GM12892 (cell line): ENCODE results near the gene IL19.
A peak's percentile ranks its signal among the peaks of the same experiment; 100 is the strongest.
"Not testable (repeated sequence)": the region's sequence is repeated elsewhere in the genome, so short reads cannot be mapped to it uniquely, and the experiment has no call there.

Experiments
- DNase-seq: peaks from one replicate; pipeline ENCODE4 v3.0.0; 2011; ENCODE audit not compliant: insufficient read length
- FAIRE-seq: peaks from 2 replicates; lab custom pipeline; 2011; peaks lifted over from hg19 to GRCh38; lab: Jason Lieb, UNC
- POLR2A ChIP-seq: IDR thresholded peaks from 2 replicates; pipeline ENCODE4 v1.6.1; 2011; ENCODE audit warnings: low read depth, low read length, control low read depth
- POLR2AphosphoS5 ChIP-seq: IDR thresholded peaks from 2 replicates; pipeline ENCODE4 v1.6.1; 2011; ENCODE audit warnings: low read depth, low read length, control low read depth
- TAF1 ChIP-seq: IDR thresholded peaks from 2 replicates; pipeline ENCODE4 v1.6.1; 2011; ENCODE audit warnings: low read depth, mild to moderate bottlenecking, control low read depth, low read length, borderline replicate concordance

The IL19 gene

DNA sequence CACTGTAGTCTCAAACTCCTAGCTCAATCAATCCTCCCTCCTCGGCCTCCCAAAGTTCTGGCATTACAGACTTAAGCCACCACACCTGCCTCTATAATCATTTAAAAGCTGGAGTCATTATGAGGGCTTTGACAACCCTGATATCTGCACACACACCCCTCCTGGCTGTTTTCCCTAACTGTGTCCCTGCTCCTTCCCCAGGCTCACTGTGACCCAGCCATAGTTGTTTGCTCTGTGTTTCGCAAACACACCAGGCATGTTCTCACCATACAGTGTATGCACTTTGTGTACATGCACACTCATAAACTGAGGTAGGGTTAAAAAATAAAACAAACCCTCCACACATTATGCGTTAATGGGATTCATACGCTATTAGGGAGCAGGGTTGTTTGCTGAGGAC lies 73.1 kb downstream of the IL19 start:
- TF ChIP-seq POLR2AphosphoS5 (no peak), POLR2A (no peak), TAF1 (no peak)

DNA sequence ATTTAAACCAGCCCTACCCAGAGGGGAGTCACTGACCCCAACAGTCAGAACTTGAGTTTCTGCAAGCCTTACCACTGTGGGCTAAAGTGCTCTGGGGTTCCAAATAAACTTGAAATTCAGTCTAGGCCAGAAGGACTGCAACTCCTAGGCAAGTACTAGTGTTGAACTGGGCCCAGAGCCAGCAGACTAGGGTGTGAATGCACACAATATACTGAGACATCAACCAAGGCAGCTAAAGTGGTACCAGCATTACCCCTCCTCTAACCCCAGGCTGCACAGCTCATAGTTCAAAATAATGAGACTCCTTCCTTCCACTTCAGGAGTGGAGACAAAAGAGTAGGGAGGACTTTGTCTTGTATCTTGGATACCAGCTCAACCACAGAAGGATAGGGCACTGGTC lies 75.9 kb downstream of the IL19 start:
- no peak for TF ChIP-seq POLR2AphosphoS5
- no peak for TF ChIP-seq POLR2A
- TF ChIP-seq TAF1, result no peak

More for the DNA sequence above, 73.1 kb downstream of the IL19 start:
- DNase-seq (no peak), FAIRE-seq (no peak)

DNA sequence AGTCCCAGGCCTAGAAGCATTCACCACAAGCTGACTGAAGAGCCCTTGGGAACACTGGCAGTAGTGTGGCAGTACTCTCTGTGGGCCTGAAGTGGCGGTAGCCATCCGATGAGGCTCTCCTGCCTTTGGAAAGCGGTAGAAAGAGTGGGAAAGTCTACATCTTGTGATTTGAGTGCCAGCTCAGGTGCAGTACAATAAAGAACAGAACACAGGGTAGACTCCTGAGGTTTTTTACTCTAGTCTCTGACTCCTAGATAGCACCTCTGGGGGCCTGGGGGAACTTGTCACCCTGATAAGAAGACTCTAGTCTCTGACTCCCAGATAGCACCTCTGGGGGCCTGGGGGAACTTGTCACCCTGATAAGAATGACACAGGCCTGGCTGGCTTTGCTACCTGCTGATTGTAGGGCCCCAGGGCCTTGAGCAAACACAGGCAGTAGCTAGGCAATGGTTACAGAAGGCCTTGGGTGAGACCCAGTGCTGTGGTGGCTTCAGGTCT lies 76.8 kb downstream of the IL19 start:
- FAIRE-seq (no peak), DNase-seq (no peak)
- TF ChIP-seq TAF1, result no peak
- no peak for TF ChIP-seq POLR2A
- TF ChIP-seq POLR2AphosphoS5, result no peak

More for the DNA sequence above, 75.9 kb downstream of the IL19 start:
- FAIRE-seq (no peak), DNase-seq (no peak)

DNA sequence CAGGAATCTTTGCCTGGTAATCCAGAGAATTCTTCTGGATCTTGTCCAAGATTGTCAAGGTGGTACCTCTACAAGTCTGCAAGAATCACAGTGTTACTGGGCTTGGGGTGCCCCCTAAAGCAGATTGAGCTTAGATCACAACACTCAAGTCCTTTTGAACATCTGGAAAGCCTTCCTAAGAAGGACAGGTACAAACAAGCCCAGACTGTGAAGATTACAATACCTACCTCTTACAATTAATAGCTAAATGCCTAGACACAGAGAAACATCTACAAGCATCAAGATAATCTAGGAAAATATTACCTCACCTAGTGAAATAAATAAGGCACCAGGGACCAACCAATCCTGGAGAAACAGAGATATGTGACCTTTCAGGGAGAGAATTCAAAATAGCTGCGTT lies 77.4 kb downstream of the IL19 start:
- FAIRE-seq, result no peak
- no peak for DNase-seq
- no peak for TF ChIP-seq POLR2A
- no peak for TF ChIP-seq TAF1
- no peak for TF ChIP-seq POLR2AphosphoS5

DNA sequence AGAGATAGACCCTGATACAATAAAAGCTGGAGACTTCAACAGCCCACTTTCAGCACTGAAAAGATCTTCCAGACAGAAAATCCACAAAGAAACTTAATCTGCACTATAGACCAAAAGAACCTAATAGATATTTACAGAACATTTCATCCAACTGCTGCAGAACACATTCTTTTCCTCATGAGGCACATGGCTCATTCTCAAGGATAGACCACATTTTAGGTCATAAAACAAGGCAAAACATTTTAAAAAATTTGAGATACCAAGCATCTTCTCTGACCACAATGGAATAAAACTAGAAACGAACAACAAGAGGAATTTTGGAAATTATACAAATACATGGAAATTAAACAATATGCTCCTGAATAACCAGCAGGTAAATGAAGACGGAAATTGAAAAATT lies 79.8 kb downstream of the IL19 start:
- no peak for FAIRE-seq
- no peak for TF ChIP-seq POLR2A
- TF ChIP-seq POLR2AphosphoS5, result no peak
- no peak for TF ChIP-seq TAF1

DNA sequence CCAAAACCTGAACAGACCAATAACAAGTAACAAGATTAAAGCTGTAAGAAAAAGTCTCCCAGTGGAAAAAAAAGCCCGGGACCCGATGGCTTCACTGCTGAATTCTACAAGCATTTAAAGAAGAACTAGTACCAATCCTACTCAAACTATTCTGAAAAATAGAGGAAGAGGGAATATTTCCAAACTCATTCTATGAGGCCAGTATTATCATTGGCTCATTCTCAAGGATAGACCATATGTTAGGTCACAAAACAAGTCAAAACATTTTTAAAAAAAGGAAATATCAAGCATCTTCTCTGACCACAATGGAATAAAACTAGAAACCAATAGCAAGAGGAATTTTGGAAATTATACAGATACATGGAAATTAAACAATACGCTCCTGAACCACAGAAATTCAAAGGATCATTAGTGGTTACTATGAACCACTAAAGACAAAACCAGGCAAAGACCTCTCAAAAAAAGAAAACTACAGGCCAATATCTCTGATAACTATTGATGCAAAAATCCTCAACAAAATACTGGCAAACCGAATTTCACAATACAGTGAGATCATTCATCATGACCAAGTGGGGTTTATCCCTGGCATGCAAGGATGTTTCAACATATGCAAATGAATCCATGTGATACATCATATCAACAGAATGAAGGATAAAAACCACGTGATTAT lies 80.9 kb downstream of the IL19 start:
- TF ChIP-seq POLR2AphosphoS5 (no peak), POLR2A (no peak), TAF1 (no peak)
- DNase-seq, result no peak
- FAIRE-seq, result no peak

More for the DNA sequence above, 79.8 kb downstream of the IL19 start:
- no peak for DNase-seq

DNA sequence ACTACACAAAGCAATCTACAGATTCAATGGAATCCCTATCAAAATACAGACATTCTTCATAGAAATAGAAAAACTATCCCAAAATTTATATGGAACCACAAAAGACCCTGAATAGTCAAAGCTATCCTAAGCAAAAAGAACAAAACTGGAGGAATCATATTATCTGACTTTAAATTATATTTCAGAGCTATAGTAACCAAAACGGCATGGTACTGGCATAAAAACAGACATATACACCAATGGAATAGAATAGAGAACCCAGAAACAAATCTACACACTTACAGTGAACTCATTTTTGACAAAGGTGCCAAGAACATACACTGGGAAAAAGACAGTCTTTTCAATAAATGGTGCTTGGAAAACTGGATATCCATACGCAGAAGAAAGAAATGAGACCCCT lies 82.1 kb downstream of the IL19 start:
- DNase-seq, FAIRE-seq: not testable (repeated sequence)

DNA sequence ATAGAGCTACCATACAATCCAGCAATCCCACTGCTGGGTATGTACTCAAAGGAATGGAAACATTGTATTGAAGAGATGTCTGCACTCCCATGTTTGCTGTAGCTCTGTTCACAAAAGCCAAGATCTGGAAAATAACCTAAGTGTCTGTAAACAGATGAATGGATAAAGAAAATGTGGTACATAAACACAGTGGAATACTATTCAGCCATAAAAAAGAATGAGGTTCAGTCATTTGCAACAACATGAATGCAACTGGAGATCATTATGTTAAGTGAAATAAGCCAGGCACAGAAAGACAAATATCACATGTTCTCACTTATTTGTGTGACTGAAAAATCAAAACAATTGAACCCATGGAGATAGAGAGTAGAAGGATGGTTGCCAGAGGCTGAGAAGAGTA lies 83.1 kb downstream of the IL19 start:
- not testable (repeated sequence) for DNase-seq, FAIRE-seq

DNA sequence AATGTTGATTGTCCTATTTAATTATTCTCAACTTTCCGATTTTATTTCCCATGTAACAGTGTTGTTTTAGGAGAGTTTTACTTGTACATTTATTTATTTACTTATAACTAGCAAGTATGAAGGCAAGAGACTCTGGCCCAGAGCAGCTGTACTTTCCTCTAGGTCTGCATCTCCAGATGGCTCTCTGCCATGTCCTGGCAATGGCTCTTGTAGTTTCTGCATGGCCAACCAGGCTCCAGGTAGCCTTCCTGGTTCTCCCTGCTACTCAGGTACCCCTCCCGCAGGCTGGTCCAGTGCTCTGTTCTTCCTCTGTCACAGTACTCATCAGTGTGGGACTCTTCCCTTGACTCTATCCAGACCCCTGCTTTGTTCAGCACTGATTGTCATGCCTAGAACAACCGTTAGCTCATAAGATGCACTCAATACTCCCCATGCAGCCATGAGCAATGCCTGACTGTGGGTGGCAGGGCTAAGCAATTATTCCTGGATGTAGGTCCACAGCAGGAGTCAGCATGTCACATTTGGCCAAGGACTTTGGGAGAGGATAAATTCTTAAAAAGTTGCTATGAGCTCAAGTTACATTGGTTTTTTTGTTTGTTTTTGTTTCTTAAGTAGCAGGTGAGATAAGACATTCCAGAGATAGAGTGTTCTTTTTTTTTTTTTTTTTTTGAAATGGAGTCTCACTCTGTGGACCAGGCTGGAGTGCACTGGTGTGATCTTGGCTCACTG lies 84.0 kb downstream of the IL19 start:
- no peak for TF ChIP-seq TAF1
- no peak for TF ChIP-seq POLR2AphosphoS5
- no peak for TF ChIP-seq POLR2A
- no peak for FAIRE-seq
- no peak for DNase-seq

DNA sequence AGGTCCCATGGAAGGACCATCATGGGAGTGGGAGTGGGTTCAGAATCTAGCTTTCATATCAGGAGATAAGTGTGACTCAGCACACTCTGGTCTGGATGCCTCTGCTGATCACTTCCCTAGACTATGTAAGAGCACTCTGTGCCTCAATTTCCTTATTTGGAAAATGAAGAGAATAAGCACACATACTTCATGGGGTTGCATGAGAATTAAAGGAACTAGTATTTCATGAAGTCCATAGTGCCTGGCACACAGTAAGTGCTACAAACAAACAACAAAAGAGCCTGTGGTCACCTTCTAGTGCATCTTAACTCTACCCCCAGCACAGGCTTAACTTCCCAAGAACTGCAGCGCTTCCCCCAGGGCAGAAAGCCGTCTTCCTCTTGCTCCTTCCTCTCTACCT lies 85.3 kb downstream of the IL19 start:
- TF ChIP-seq POLR2A (no peak), TAF1 (no peak), POLR2AphosphoS5 (no peak)
- DNase-seq (no peak), FAIRE-seq (no peak)

DNA sequence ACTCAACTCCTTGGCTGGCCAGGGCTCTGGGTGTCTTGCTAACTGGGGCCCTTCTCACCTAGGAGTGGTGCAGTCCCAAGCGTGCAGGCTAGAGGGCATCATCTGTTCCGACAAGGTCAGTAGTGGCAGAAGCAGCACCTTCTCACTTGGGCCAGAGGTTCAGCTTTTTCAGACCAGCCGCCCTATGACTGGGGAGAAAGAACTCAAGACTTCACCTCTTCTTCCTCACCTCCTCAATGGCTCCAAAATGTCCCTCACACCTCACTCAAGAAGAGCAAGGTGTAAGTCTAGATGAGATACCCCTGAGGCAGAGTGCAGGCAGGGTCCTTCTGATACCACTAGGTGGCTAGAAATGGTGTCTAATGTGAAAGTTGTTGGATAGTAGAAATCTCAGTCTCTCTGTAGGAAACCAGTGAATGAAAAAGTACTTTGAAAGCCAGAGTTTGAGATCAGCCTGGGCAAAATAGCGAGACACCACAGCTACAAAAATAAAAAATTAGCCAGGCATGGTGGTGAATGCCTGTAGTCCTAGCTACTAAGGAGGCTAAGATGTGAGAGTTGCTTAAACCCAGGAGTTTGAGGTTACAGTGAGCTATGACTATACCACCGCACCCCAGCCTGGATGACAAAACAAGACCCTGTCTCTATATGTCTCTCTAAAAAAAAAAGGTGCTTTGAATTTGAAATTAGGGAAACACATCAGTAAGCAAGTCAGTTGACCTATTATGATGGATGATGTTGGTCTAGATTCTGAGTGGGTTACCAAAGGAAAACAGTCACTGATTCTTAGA lies 86.3 kb downstream of the IL19 start:
- TF ChIP-seq POLR2AphosphoS5 (no peak), TAF1 (no peak), POLR2A (no peak)
- DNase-seq, result no peak
- peak; percentile 51 for FAIRE-seq

DNA sequence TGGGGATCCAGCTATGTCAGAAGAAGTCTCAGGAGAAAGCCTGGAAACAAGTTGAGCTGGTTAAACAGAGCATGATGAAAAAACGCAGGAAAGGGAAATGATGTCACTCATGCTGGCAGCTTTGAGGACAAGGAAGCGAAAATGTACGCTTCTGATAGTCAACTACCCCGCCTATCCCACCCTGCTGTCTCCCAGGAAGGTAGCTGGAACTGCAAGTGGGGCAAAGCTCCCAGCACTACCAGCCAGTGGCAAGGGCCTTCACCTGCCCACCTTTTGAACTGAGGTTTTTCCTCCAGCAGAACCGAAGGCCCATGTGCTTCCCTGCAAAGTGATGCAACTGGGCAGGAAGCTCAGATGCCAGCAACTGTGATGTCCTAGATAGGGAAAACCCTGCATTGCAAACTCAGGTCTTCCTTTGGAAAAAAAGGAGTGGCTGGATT lies 88.5 kb downstream of the IL19 start:
- FAIRE-seq (no peak), DNase-seq (no peak)
- TF ChIP-seq TAF1 (no peak), POLR2AphosphoS5 (no peak), POLR2A (no peak)
